Neural cell (in vitro differentiated cells): ENCODE measurements around the gene SLC9A7. TPM values are rescaled to one million over a fixed set of nuclear protein-coding genes. Genes with fewer than 3 reads are reported as not detected.

Experiments
- H2AFZ ChIP-seq: fragments of 200-600, 300-800 bp; sonication (generic), shearing (Covaris generic); 2 replicates; pipeline ENCODE4 v1.6.0; 2014; ENCODE audit warnings: low read depth, mild to moderate bottlenecking, antibody characterized with exemption, low read length, moderate library complexity
- H3F3A ChIP-seq: fragments of 200-600 bp; shearing (Covaris generic); 2 replicates; pipeline ENCODE4 v1.6.1; 2016; ENCODE audit warnings: mild to moderate bottlenecking, moderate library complexity, mixed read lengths, antibody characterized with exemption, low read length; ENCODE audit not compliant: insufficient read depth, poor library complexity, severe bottlenecking
- H3K27ac ChIP-seq: fragments of 200-600, 300-800 bp; sonication (generic), shearing (Covaris generic); 2 replicates; pipeline ENCODE4 v1.5.1; 2014; ENCODE audit warnings: mild to moderate bottlenecking, low read length, moderate library complexity
- H3K27me3 ChIP-seq: fragments of 300-800, 200-600 bp; sonication (generic), shearing (Covaris generic); 2 replicates; pipeline ENCODE4 v1.6.0; 2014; ENCODE audit warnings: mild to moderate bottlenecking, low read depth, low read length, moderate library complexity; ENCODE audit not compliant: insufficient read depth
- H3K36me3 ChIP-seq: fragments of 300-800, 200-600 bp; sonication (generic), shearing (Covaris generic); 2 replicates; pipeline ENCODE4 v1.5.1; 2014; ENCODE audit warnings: mild to moderate bottlenecking, antibody characterized with exemption, low read length, moderate library complexity; ENCODE audit not compliant: insufficient read depth
- H3K4me2 ChIP-seq: fragments of 300-800, 200-600 bp; sonication (generic), shearing (Covaris generic); 2 replicates; pipeline ENCODE4 v1.6.0; 2014; ENCODE audit warnings: mild to moderate bottlenecking, low read length
- H3K4me3 ChIP-seq: fragments of 300-800, 200-600 bp; sonication (generic), shearing (Covaris generic); 2 replicates; pipeline ENCODE4 v1.5.1; 2014; ENCODE audit warnings: mild to moderate bottlenecking, low read length, moderate library complexity
- H3K79me2 ChIP-seq: fragments of 200-600 bp; shearing (Covaris generic); replicated peaks from 2 replicates; pipeline ENCODE4 v1.6.0; 2014; ENCODE audit warnings: mild to moderate bottlenecking, low read length, moderate library complexity; ENCODE audit not compliant: insufficient read depth
- H3K9ac ChIP-seq: fragments of 300-800, 200-600 bp; sonication (generic), shearing (Covaris generic); 2 replicates; pipeline ENCODE4 v1.6.1; 2016; ENCODE audit warnings: mild to moderate bottlenecking, low read length, mixed read lengths
- H3K9me2 ChIP-seq: fragments of 200-600 bp; shearing (Covaris generic); 2 replicates; pipeline ENCODE4 v1.6.1; 2016; ENCODE audit warnings: mild to moderate bottlenecking, low read length, mixed read lengths; ENCODE audit not compliant: insufficient read depth
- H3K9me3 ChIP-seq: fragments of 200-600, 300-800 bp; sonication (generic), shearing (Covaris generic); 2 replicates; pipeline ENCODE4 v1.6.1; 2016; ENCODE audit warnings: mild to moderate bottlenecking, mixed run types, low read length, moderate library complexity, mixed read lengths
- H4K20me1 ChIP-seq: fragments of 200-600 bp; shearing (Covaris generic); 2 replicates; pipeline ENCODE4 v1.6.1; 2016; ENCODE audit warnings: mild to moderate bottlenecking, mixed run types; ENCODE audit not compliant: insufficient read depth
- EP300 ChIP-seq: fragments of 450-650 bp; conservative IDR thresholded peaks from 2 replicates; pipeline ENCODE4 v1.6.1; 2014; ENCODE audit warnings: antibody characterized with exemption, mild to moderate bottlenecking, moderate library complexity; ENCODE audit not compliant: poor library complexity, severe bottlenecking
- EZH2 ChIP-seq: fragments of 200-600, 300-800 bp; shearing (Covaris generic), sonication (generic); IDR thresholded peaks from 2 replicates; pipeline ENCODE4 v1.6.1; 2014; ENCODE audit warnings: antibody characterized with exemption, low read length, borderline replicate concordance, mild to moderate bottlenecking; ENCODE audit not compliant: insufficient read depth, poor library complexity, severe bottlenecking
- MXI1 ChIP-seq: fragments of 450-650 bp; conservative IDR thresholded peaks from 2 replicates; pipeline ENCODE4 v1.6.1; 2014; ENCODE audit warnings: antibody characterized with exemption, mild to moderate bottlenecking; ENCODE audit not compliant: poor library complexity, severe bottlenecking
- POLR2AphosphoS5 ChIP-seq: IDR thresholded peaks from 2 replicates; pipeline ENCODE4 v1.6.1; 2012
- RAD21 ChIP-seq: fragments of 450-650 bp; conservative IDR thresholded peaks from 2 replicates; pipeline ENCODE4 v1.6.1; 2014; ENCODE audit warnings: antibody characterized with exemption, mild to moderate bottlenecking, moderate library complexity
- SMC3 ChIP-seq: fragments of 450-650 bp; conservative IDR thresholded peaks from 2 replicates; pipeline ENCODE4 v1.6.1; 2014; ENCODE audit warnings: antibody characterized with exemption, mild to moderate bottlenecking, moderate library complexity; ENCODE audit not compliant: poor library complexity
- TAF1 ChIP-seq: IDR thresholded peaks from 2 replicates; pipeline ENCODE4 v1.6.1; 2012; ENCODE audit warnings: low read depth
- polyA plus RNA-seq: library from polyadenylated mRNA; depleted of rRNA; stranded (reverse); fragments of >200 nt; gene quantifications from 2 replicates; pipeline ENCODE4 v1.2.3, GENCODE V29; 2014
- TF ChIP-seq, protein P1 (sequence below): IDR thresholded peaks from 2 replicates; pipeline ENCODE4 v1.6.1; 2012; ENCODE audit warnings: borderline replicate concordance
- TF ChIP-seq, protein P2 (sequence below): fragments of 450-650 bp; IDR thresholded peaks from 2 replicates; pipeline ENCODE4 v1.5.1; 2014; ENCODE audit warnings: antibody characterized with exemption, mild to moderate bottlenecking, moderate library complexity; ENCODE audit not compliant: poor library complexity, severe bottlenecking

Gene SLC9A7
- polyA plus RNA-seq, 1 donor from 2014 or later, result 12.1 TPM

DNA sequence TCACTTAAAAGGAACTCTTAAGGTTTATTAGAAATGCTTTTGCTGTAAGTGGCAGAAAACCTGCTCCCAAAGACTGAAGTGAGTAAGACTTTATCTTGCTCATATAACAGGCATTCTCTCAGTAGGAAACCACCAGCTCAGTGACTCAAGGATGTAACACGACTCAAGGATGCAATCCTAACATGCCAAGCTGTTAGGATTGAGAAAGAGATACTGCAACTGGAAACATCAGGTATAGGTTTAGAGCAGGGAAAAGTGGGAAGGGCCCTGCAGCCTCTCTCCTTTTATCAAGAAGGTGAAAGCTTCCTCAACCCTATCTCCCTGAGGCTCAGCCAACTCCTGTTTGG, 11.9 kb upstream of the SLC9A7 start:
- H3K9me2 ChIP-seq, result no peaks in the 10 kb centered on the region
- H4K20me1 ChIP-seq, result no peaks in the 10 kb centered on the region
- H3K79me2 ChIP-seq, result no peaks in the 10 kb centered on the region
- H3K27ac ChIP-seq, result no peak overlapping the region
- H3K4me3 ChIP-seq, result no peak overlapping the region
- no peak for TF ChIP-seq RAD21
- TF ChIP-seq MXI1, result no peak
- no peak for TF ChIP-seq TAF1
- no peak for TF ChIP-seq SMC3
- TF ChIP-seq, protein P1, sequence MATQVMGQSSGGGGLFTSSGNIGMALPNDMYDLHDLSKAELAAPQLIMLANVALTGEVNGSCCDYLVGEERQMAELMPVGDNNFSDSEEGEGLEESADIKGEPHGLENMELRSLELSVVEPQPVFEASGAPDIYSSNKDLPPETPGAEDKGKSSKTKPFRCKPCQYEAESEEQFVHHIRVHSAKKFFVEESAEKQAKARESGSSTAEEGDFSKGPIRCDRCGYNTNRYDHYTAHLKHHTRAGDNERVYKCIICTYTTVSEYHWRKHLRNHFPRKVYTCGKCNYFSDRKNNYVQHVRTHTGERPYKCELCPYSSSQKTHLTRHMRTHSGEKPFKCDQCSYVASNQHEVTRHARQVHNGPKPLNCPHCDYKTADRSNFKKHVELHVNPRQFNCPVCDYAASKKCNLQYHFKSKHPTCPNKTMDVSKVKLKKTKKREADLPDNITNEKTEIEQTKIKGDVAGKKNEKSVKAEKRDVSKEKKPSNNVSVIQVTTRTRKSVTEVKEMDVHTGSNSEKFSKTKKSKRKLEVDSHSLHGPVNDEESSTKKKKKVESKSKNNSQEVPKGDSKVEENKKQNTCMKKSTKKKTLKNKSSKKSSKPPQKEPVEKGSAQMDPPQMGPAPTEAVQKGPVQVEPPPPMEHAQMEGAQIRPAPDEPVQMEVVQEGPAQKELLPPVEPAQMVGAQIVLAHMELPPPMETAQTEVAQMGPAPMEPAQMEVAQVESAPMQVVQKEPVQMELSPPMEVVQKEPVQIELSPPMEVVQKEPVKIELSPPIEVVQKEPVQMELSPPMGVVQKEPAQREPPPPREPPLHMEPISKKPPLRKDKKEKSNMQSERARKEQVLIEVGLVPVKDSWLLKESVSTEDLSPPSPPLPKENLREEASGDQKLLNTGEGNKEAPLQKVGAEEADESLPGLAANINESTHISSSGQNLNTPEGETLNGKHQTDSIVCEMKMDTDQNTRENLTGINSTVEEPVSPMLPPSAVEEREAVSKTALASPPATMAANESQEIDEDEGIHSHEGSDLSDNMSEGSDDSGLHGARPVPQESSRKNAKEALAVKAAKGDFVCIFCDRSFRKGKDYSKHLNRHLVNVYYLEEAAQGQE, result no peak
- TF ChIP-seq EZH2, result no peak
- no peak for TF ChIP-seq EP300
- no peaks in the 10 kb centered on the region for H3K36me3 ChIP-seq
- H3K4me2 ChIP-seq, result no peak overlapping the region
- H3F3A ChIP-seq, result no peaks in the 10 kb centered on the region
- no peak overlapping the region for H2AFZ ChIP-seq
- H3K9me3 ChIP-seq, result no peaks in the 10 kb centered on the region
- no peak overlapping the region for H3K9ac ChIP-seq
- H3K27me3 ChIP-seq, result no peaks in the 10 kb centered on the region

DNA sequence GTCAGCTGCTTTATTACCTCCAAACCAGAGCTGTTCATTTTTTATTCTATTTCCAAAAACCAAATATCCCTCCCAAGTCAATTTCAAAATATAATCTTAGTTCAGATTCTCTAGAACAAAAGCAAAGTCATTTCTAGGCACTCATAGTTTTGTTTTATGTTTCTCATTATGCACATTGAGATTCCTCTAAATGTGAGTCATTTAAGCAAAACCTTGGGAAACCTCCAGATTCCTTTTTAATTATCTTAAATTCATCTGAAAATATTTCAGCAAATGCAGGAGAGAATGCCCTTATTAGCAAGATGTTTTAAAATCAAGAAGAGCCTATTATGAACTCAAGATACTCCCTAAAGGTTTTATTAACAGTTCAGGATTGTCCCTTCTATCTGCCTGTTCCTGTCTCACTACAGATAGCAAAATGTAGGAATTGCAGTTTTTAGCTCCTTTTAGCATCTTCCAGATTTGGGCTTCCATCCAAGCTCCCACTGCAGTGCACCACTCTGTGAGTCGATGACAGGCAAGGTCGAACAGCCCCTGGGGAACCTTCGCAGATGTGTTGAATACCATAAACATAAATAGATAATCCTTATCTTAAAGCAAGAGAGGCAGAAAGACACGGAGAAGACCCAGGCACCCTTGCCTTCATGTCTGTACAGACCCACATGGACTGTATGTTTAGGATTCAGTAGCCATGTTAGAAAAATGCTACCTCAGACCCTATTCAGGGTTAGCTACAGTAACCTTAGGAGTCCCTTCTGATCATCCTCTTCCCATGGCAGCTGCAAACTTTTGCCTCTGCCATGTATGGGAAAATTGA, 11.3 kb upstream of the SLC9A7 start:
- Histone ChIP-seq H2AFZ (no peak overlapping the region), H3K4me2 (no peak overlapping the region), H3F3A (no peaks in the 10 kb centered on the region), H3K36me3 (no peaks in the 10 kb centered on the region), H3K79me2 (no peaks in the 10 kb centered on the region), H3K9me3 (no peaks in the 10 kb centered on the region), H3K9ac (no peak overlapping the region), H3K27me3 (no peaks in the 10 kb centered on the region), H4K20me1 (no peaks in the 10 kb centered on the region), H3K27ac (no peak overlapping the region), H3K4me3 (no peak overlapping the region), H3K9me2 (no peaks in the 10 kb centered on the region)
- TF ChIP-seq POLR2AphosphoS5 (no peak), EP300 (no peak), EZH2 (no peak), TAF1 (no peak), SMC3 (no peak), MXI1 (no peak), RAD21 (no peak)
- TF ChIP-seq, protein P2, sequence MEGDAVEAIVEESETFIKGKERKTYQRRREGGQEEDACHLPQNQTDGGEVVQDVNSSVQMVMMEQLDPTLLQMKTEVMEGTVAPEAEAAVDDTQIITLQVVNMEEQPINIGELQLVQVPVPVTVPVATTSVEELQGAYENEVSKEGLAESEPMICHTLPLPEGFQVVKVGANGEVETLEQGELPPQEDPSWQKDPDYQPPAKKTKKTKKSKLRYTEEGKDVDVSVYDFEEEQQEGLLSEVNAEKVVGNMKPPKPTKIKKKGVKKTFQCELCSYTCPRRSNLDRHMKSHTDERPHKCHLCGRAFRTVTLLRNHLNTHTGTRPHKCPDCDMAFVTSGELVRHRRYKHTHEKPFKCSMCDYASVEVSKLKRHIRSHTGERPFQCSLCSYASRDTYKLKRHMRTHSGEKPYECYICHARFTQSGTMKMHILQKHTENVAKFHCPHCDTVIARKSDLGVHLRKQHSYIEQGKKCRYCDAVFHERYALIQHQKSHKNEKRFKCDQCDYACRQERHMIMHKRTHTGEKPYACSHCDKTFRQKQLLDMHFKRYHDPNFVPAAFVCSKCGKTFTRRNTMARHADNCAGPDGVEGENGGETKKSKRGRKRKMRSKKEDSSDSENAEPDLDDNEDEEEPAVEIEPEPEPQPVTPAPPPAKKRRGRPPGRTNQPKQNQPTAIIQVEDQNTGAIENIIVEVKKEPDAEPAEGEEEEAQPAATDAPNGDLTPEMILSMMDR, result no peak
- TF ChIP-seq, protein P1, result no peak
